Measurements from ENCODE around the gene SAMD4A. TPM values are rescaled to one million over a fixed set of nuclear protein-coding genes. Genes with fewer than 3 reads are reported as not detected.

Gene SAMD4A
- polyA plus RNA-seq, 1 experiment = 13.4 TPM

- ChIA-PET POLR2A (no interaction called here), CTCF (interaction anchor here (1.0 to 1.6 kb wide), 2 partner anchors 10 to 220 kb away, joined by 3 to 6 read pairs; no protein-coding TSS in a partner anchor)
- H3K27me3 ChIP-seq (ENCODE audit: control insufficient read depth, insufficient read depth, low read length) = no peaks in the 10 kb centered on the region; the same call in 1 of the 2 replicates
- no peaks in the 10 kb centered on the region for H3K36me3 ChIP-seq (ENCODE audit: control insufficient read depth, insufficient read depth, low read length)
- DNase-seq (ENCODE audit: low read depth) = no peak
- TF ChIP-seq, protein P1, sequence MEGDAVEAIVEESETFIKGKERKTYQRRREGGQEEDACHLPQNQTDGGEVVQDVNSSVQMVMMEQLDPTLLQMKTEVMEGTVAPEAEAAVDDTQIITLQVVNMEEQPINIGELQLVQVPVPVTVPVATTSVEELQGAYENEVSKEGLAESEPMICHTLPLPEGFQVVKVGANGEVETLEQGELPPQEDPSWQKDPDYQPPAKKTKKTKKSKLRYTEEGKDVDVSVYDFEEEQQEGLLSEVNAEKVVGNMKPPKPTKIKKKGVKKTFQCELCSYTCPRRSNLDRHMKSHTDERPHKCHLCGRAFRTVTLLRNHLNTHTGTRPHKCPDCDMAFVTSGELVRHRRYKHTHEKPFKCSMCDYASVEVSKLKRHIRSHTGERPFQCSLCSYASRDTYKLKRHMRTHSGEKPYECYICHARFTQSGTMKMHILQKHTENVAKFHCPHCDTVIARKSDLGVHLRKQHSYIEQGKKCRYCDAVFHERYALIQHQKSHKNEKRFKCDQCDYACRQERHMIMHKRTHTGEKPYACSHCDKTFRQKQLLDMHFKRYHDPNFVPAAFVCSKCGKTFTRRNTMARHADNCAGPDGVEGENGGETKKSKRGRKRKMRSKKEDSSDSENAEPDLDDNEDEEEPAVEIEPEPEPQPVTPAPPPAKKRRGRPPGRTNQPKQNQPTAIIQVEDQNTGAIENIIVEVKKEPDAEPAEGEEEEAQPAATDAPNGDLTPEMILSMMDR (IDR thresholded peaks at IDR 0.05; ENCODE audit: insufficient read depth, low read depth, low read length) = no peak
- H3K4me3 ChIP-seq (ENCODE audit: low read depth, low read length) = no peak overlapping the region
These were observed 12.5 kb upstream of the SAMD4A start for GRCh38 chr14:54554401-54554800.

- ChIA-PET CTCF (interaction anchor here (1.0 kb wide), 2 partner anchors 218 to 606 kb away, joined by 3 read pairs; no protein-coding TSS in a partner anchor), POLR2A (no interaction called here)
- Histone ChIP-seq H3K4me3 (ENCODE audit: low read depth, low read length) (no peak overlapping the region), H3K27me3 (ENCODE audit: control insufficient read depth, insufficient read depth, low read length) (no peaks in the 10 kb centered on the region; the same call in 1 of the 2 replicates), H3K36me3 (ENCODE audit: control insufficient read depth, insufficient read depth, low read length) (no peaks in the 10 kb centered on the region)
- TF ChIP-seq, protein P1 (IDR thresholded peaks at IDR 0.05; ENCODE audit: insufficient read depth, low read depth, low read length) = peak; percentile 26; the same call in 1 of the 2 replicates
- DNase-seq (ENCODE audit: low read depth) = no peak
These were observed 11.3 kb upstream of the SAMD4A start for GRCh38 chr14:54555651-54556050.

- no peak for DNase-seq (ENCODE audit: low read depth)
- TF ChIP-seq, protein P1 (IDR thresholded peaks at IDR 0.05; ENCODE audit: insufficient read depth, low read depth, low read length) = no peak
- Histone ChIP-seq H3K36me3 (ENCODE audit: control insufficient read depth, insufficient read depth, low read length) (no peaks in the 10 kb centered on the region), H3K27me3 (ENCODE audit: control insufficient read depth, insufficient read depth, low read length) (no peaks in the 10 kb centered on the region; the same call in 1 of the 2 replicates), H3K4me3 (ENCODE audit: low read depth, low read length) (no peak overlapping the region)
- CTCF ChIA-PET = interaction anchor here (1.0 to 1.4 kb wide), 3 partner anchors 69 to 605 kb away, joined by 3 read pairs; no protein-coding TSS in a partner anchor
- POLR2A ChIA-PET = no interaction called here
These were observed 10.4 kb upstream of the SAMD4A start for GRCh38 chr14:54556535-54556934.

DNA sequence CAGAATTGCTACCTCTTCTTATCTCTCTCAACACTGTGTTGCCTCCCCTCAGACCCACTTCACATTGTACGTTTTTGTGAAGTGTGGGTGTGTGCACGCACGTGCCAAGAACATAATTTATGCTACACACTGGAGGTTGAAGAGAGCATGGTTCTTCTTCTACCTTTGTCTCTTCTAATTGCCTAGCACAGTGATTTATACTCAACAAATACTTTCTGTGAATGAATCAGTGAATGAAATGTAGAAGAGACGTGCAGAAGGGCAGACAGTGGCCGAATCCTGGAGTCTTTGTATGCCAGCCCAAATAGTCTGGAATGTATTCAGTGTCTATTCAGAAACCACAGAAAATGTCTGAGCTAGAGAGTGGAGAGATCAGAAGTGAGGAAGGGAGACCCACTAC is 4.6 kb upstream of the SAMD4A start:
- Histone ChIP-seq H3K36me3 (ENCODE audit: control insufficient read depth, insufficient read depth, low read length) (no peaks in the 10 kb centered on the region), H3K27me3 (ENCODE audit: control insufficient read depth, insufficient read depth, low read length) (no peaks in the 10 kb centered on the region; the same call in 1 of the 2 replicates), H3K4me3 (ENCODE audit: low read depth, low read length) (no peak overlapping the region)
- POLR2A ChIA-PET = interaction anchor here (0.8 to 1.1 kb wide), 3 partner anchors 62 to 211 kb away, joined by 3 to 4 read pairs (median 3); no protein-coding TSS in a partner anchor
- no peak for DNase-seq (ENCODE audit: low read depth)
- TF ChIP-seq, protein P1 (IDR thresholded peaks at IDR 0.05; ENCODE audit: insufficient read depth, low read depth, low read length) = no peak
- CTCF ChIA-PET = interaction anchor here (0.6 to 4.4 kb wide), 5 partner anchors 131 to 243 kb away, joined by 3 to 27 read pairs (median 3); no protein-coding TSS in a partner anchor

GRCh38 chr14:54564071-54564867 is 2.7 kb upstream of the SAMD4A start:
- TF ChIP-seq, protein P1 (IDR thresholded peaks at IDR 0.05; ENCODE audit: insufficient read depth, low read depth, low read length) = peak; percentile 59
- Histone ChIP-seq H3K36me3 (ENCODE audit: control insufficient read depth, insufficient read depth, low read length) (0 out of 2 replicates have a peak, but pooled peaks cover 1% of the 10 kb centered on the region), H3K27me3 (ENCODE audit: control insufficient read depth, insufficient read depth, low read length) (no peaks in the 10 kb centered on the region), H3K4me3 (ENCODE audit: low read depth, low read length) (peak overlapping the region; percentile 86)
- DNase-seq (ENCODE audit: low read depth) = no peak
- ChIA-PET POLR2A (interaction anchor here (1.1 kb wide), 1 partner anchor 88 kb away, joined by 3 read pairs; no protein-coding TSS in a partner anchor), CTCF (interaction anchor here (0.5 to 6.5 kb wide), 31 partner anchors 10 to 451 kb away, joined by 3 to 111 read pairs (median 5); partner anchors contain the start of gene CGRRF1)

Measured in BJ (cell line).